Placental epithelial cell (primary cell): Measurements from ENCODE around the gene DCP1B. TPM values are rescaled to one million over a fixed set of nuclear protein-coding genes. Genes with fewer than 3 reads are reported as not detected.

ENCODE experiments used
- total RNA-seq: library from RNA; depleted of rRNA; stranded (reverse); fragments of >200 nt; gene quantifications from 2 replicates; pipeline ENCODE4 v1.2.3, GENCODE V29; 2012

Gene DCP1B
- 15.3 and 15.7 TPM in 2 replicates for total RNA-seq

GRCh38 chr12:2004113-2004929, at the start of gene DCP1B:
Gene DCP1B, minus strand, starts transcription at chr12:2004457. Its CDS starts 26 bp downstream, at chr12:2004431.

DNA sequence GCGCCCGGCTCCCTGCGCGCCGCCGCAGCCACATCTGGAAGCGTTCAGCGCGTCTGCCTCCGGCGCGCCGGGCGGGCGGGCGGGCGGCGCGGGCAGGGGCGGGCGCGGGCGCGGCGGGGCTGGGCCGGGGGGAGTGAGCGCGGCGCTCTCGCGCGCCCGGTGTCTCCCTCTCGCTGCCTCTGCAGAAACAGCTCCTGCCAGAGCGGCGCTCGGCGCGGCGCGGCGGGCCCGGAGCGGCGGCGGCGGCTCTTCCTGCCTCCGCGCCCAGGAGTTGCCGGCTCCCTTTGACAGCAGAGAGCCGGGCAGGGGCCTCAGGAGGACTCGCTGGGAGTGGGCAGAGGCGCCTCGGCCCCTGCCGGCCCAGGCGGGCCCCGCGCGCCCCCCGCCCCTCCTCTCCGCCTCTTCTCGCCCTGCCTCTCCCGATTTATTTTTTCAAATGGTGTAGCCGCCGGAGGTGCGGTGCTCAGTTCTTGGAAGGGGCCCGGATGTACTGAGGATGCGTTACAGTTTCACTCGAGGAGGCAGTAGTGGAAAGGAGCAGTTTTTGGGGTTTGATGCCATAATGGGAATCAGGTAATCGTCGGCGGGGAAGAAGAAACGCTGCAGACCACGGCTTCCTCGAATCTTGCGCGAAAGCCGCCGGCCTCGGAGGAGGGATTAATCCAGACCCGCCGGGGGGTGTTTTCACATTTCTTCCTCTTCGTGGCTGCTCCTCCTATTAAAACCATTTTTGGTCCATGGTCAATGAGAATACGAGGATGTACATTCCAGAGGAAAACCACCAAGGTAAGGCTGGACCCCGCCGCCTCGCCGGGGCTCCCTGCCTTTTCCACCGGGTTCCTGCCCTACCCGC, 48.8 kb upstream of the DCP1B start, which contains the start of gene CACNA1C:
Gene CACNA1C, plus strand, starts transcription at position 162 of the 853 bp plus-strand sequence. Its CDS starts 576 bp downstream, at position 738.

DNA sequence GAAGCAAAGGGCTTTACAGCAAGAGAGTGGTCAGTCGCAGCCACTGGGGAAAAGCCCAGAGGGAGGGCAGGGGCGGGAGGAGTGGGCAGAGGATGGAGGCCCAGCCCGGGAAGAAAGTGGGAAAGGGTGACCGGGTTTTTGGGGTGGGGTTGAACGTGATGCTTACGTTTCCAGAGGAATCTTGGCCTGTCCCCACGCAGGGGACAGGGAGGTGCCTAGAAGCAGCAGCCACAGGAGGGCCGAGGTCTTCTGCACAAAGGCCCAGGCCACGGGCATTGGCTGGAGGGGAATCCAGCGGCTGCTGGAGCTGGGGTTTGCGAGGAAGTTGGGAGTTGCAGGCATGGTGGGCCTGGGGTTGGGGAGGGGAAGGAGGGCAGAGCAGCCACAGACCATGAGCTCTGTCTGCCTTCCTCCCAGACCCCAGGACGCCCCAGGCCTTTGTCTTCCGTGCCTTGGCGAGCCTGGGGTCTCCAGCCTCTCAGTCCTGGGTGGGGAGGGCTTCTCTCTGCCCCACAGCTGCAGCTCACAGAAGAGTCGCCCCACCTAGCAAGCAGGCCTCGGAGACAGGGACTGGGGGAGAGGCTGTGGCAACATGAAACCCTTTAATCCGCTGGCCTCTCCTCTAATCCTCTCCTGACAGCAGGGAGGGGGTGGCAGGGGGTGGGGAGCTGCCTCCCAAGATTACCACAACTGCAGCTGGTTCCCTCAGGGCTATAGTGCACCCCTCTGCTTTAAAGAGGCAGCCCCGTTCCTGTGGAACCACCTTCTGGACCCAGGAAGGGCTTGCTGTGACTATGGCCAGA, 86.0 kb downstream of the DCP1B start, which contains the start of gene CACNA2D4:
Gene CACNA2D4, minus strand, starts transcription at position 572 of the 803 bp plus-strand sequence. Its CDS starts 179 bp downstream, at position 393.

Other genes with a start within 250 kb of the DCP1B start
- gene LRTM2, start 183.9 kb downstream of the DCP1B start, total RNA-seq, result 0.11 TPM in 1 of 2 replicates, not detected in the other
- 0.65 and 3.9 TPM in 2 replicates for gene CACNA2D4, start 85.8 kb downstream of the DCP1B start, total RNA-seq
- 2.2 and 3.1 TPM in 2 replicates for gene CACNA1C, start 48.5 kb upstream of the DCP1B start, total RNA-seq